Measurements from ENCODE around the gene FAM25C.
"Not testable (repeated sequence)": the region's sequence is repeated elsewhere in the genome, so short reads cannot be mapped to it uniquely, and the experiment has no call there.

Gene FAM25C

GRCh38 chr10:47947424-47947823 is 52.2 kb downstream of the FAM25C start:
- not testable (repeated sequence) for DNase-seq

Data from SIG-M5 (cell line).